WTC11 (cell line): Measurements from ENCODE around the gene BBS1. TPM values are rescaled to one million over a fixed set of nuclear protein-coding genes. Genes with fewer than 3 reads are reported as not detected.

Experiments
- ATAC-seq: fragments of 200-7000 bp; cut with Tn5 transposase; 2 replicates; pipeline ENCODE4 v1.10.0; 2021; ENCODE audit warnings: mild to moderate bottlenecking, moderate library complexity
- CTCF ChIA-PET: fragments of 300-600 bp; sonication (Branson Sonifier 250); formaldehyde crosslinking; loops from one replicate; lab custom pipeline; 2021; ENCODE audit warnings: antibody characterized with exemption; lab: Charles Lee
- POLR2A ChIA-PET: fragments of 350-600 bp; sonication (Branson Sonifier 250); formaldehyde crosslinking; loops from one replicate; lab custom pipeline; 2021; ENCODE audit warnings: antibody characterized with exemption; lab: Charles Lee
- DNase-seq: peaks from one replicate; pipeline ENCODE4 v3.0.0; 2021; ENCODE audit warnings: low spot score
- H3K27ac Mint-ChIP-seq: 2 replicates; pipeline ENCODE4 v1.8.0; 2021; ENCODE audit warnings: mixed read lengths
- H3K27me3 Mint-ChIP-seq: 2 replicates; pipeline ENCODE4 v1.8.0; 2021; ENCODE audit warnings: low read depth, mild to moderate bottlenecking, moderate library complexity, mixed read lengths
- H3K36me3 Mint-ChIP-seq: 2 replicates; pipeline ENCODE4 v1.8.0; 2021; ENCODE audit warnings: mixed read lengths
- H3K4me1 Mint-ChIP-seq: 2 replicates; pipeline ENCODE4 v1.8.0; 2022; ENCODE audit warnings: mixed read lengths
- H3K4me3 Mint-ChIP-seq: 2 replicates; pipeline ENCODE4 v1.8.0; 2021; ENCODE audit warnings: mild to moderate bottlenecking, moderate library complexity, mixed read lengths
- H3K9me3 Mint-ChIP-seq: 2 replicates; pipeline ENCODE4 v1.8.0; 2021; ENCODE audit warnings: mixed read lengths
- CTCF ChIP-seq: fragments of 200-600 bp; IDR thresholded peaks from 2 replicates; pipeline ENCODE4 v1.8.0; 2022; ENCODE audit warnings: antibody characterized with exemption
- E2F5 ChIP-seq: sonication (generic); formaldehyde crosslinking; IDR thresholded peaks from 2 replicates; pipeline ENCODE4 v1.8.1; 2022; ENCODE audit warnings: mild to moderate bottlenecking, moderate library complexity, missing genetic modification reagents
- FOXJ3 ChIP-seq: sonication (generic); formaldehyde crosslinking; IDR thresholded peaks from 2 replicates; pipeline ENCODE4 v1.9.0; 2021; ENCODE audit warnings: missing genetic modification reagents, mild to moderate bottlenecking, borderline replicate concordance
- FOXK1 ChIP-seq: sonication (generic); formaldehyde crosslinking; IDR thresholded peaks from 2 replicates; pipeline ENCODE4 v1.8.0; 2022; ENCODE audit warnings: mild to moderate bottlenecking, moderate library complexity, missing genetic modification reagents
- GABPB1 ChIP-seq: sonication (generic); formaldehyde crosslinking; IDR thresholded peaks from 2 replicates; pipeline ENCODE4 v1.8.1; 2023; ENCODE audit warnings: mild to moderate bottlenecking, missing genetic modification reagents
- MAX ChIP-seq: sonication (generic); formaldehyde crosslinking; IDR thresholded peaks from 2 replicates; pipeline ENCODE4 v1.8.0; 2022; ENCODE audit warnings: mild to moderate bottlenecking, missing genetic modification reagents
- MXD4 ChIP-seq: fragments of 250-450 bp; sonication (Bioruptor Pico); IDR thresholded peaks from 2 replicates; pipeline ENCODE4 v1.8.0; 2021; ENCODE audit warnings: mild to moderate bottlenecking, moderate library complexity, borderline replicate concordance
- NFE2L1 ChIP-seq: sonication (generic); formaldehyde crosslinking; IDR thresholded peaks from 2 replicates; pipeline ENCODE4 v1.8.1; 2023; ENCODE audit warnings: missing genetic modification reagents
- NFYB ChIP-seq: sonication (generic); formaldehyde crosslinking; conservative IDR thresholded peaks from 2 replicates; pipeline ENCODE4 v1.8.0; 2022; ENCODE audit warnings: low read depth, missing genetic modification reagents
- NR2C2 ChIP-seq: sonication (generic); formaldehyde crosslinking; IDR thresholded peaks from 2 replicates; pipeline ENCODE4 v1.8.0; 2022; ENCODE audit warnings: mild to moderate bottlenecking, missing genetic modification reagents
- PRRX2 ChIP-seq: fragments of 250-450 bp; sonication (Bioruptor Pico); IDR thresholded peaks from 2 replicates; pipeline ENCODE4 v1.8.0; 2021; ENCODE audit warnings: mild to moderate bottlenecking
- SP1 ChIP-seq: sonication (generic); formaldehyde crosslinking; conservative IDR thresholded peaks from 2 replicates; pipeline ENCODE4 v1.8.1; 2022; ENCODE audit warnings: missing genetic modification reagents
- ZNF263 ChIP-seq: sonication (generic); formaldehyde crosslinking; IDR thresholded peaks from 2 replicates; pipeline ENCODE4 v1.8.1; 2022; ENCODE audit warnings: low read depth, mild to moderate bottlenecking, moderate library complexity, missing genetic modification reagents
- ZNF317 ChIP-seq: sonication (generic); formaldehyde crosslinking; IDR thresholded peaks from 2 replicates; pipeline ENCODE4 v1.8.1; 2023; ENCODE audit warnings: low read depth, mild to moderate bottlenecking, moderate library complexity, missing genetic modification reagents, borderline replicate concordance
- ZNF416 ChIP-seq: fragments of 250-450 bp; sonication (Bioruptor Pico); IDR thresholded peaks from 2 replicates; pipeline ENCODE4 v1.9.0; 2021; ENCODE audit warnings: mild to moderate bottlenecking, inconsistent platforms
- total RNA-seq: library from RNA; stranded (reverse); gene quantifications from 3 replicates; pipeline ENCODE4 v1.2.3, GENCODE V29; 2021
- TF ChIP-seq, protein P1 (sequence below): sonication (generic); formaldehyde crosslinking; IDR thresholded peaks from 2 replicates; pipeline ENCODE4 v1.8.1; 2022; ENCODE audit warnings: missing genetic modification reagents, borderline replicate concordance
- TF ChIP-seq, protein P2 (sequence below): sonication (generic); formaldehyde crosslinking; IDR thresholded peaks from 2 replicates; pipeline ENCODE4 v1.8.1; 2023; ENCODE audit warnings: mild to moderate bottlenecking, missing genetic modification reagents, moderate library complexity
- TF ChIP-seq, protein P3 (sequence below): sonication (generic); formaldehyde crosslinking; IDR thresholded peaks from 2 replicates; pipeline ENCODE4 v1.8.0; 2022; ENCODE audit warnings: missing genetic modification reagents
- TF ChIP-seq, protein P4 (sequence below): sonication (generic); formaldehyde crosslinking; IDR thresholded peaks from 2 replicates; pipeline ENCODE4 v1.8.0; 2022; ENCODE audit warnings: mild to moderate bottlenecking, missing genetic modification reagents

Gene BBS1
- total RNA-seq, 1 experiment from 2014 or later: 26.8 TPM

GRCh38 chr11:66579017-66579606, 68.7 kb downstream of the BBS1 start:
- Mint-ChIP-seq H3K4me3 (no peak overlapping the region), H3K27ac (no peak overlapping the region), H3K27me3 (peaks cover 40% of the 10 kb centered on the region), H3K9me3 (peaks cover 35% of the 10 kb centered on the region), H3K36me3 (peaks cover 28% of the 10 kb centered on the region), H3K4me1 (peaks cover 3% of the 10 kb centered on the region; the same call in 1 of the 2 replicates)
- DNase-seq: peak; percentile 88
- ChIA-PET CTCF (interaction anchor here (0.6 to 4.4 kb wide), 10 partner anchors 10 to 99 kb away, joined by 3 to 18 read pairs (median 5); partner anchors contain the start of genes ACTN3, CCDC87, CCS and CTSF), POLR2A (interaction anchor here (1.0 kb wide), 1 partner anchor 13 kb away, joined by 3 read pairs; the partner anchor contains the start of gene CCDC87)
- TF ChIP-seq MAX (CRISPR knock-in tag) (0 out of 2 replicates have a peak, but pooled peaks have one; percentile 42), MXD4 (CRISPR knock-in tag) (no peak), CTCF (peak; percentile 82), E2F5 (CRISPR knock-in tag) (no peak), FOXK1 (no peak), ZNF263 (no peak)
- TF ChIP-seq, protein P1, sequence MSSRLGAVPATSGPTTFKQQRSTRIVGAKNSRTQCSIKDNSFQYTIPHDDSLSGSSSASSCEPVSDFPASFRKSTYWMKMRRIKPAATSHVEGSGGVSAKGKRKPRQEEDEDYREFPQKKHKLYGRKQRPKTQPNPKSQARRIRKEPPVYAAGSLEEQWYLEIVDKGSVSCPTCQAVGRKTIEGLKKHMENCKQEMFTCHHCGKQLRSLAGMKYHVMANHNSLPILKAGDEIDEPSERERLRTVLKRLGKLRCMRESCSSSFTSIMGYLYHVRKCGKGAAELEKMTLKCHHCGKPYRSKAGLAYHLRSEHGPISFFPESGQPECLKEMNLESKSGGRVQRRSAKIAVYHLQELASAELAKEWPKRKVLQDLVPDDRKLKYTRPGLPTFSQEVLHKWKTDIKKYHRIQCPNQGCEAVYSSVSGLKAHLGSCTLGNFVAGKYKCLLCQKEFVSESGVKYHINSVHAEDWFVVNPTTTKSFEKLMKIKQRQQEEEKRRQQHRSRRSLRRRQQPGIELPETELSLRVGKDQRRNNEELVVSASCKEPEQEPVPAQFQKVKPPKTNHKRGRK (CRISPR knock-in tag): no peak
- peak; percentile 95 for ATAC-seq

- Mint-ChIP-seq H3K4me3 (no peak overlapping the region), H3K4me1 (peaks cover 3% of the 10 kb centered on the region; the same call in 1 of the 2 replicates), H3K36me3 (peaks cover 11% of the 10 kb centered on the region), H3K9me3 (peaks cover 28% of the 10 kb centered on the region), H3K27me3 (peaks cover 30% of the 10 kb centered on the region), H3K27ac (no peak overlapping the region)
- ATAC-seq (no peak), DNase-seq (no peak)
- POLR2A ChIA-PET: interaction anchor here (0.8 kb wide), 1 partner anchor 27 kb away, joined by 3 read pairs; no protein-coding TSS in a partner anchor
- CTCF ChIA-PET: interaction anchor here (1.0 to 4.4 kb wide), 3 partner anchors 12 to 98 kb away, joined by 3 to 18 read pairs (median 6); partner anchors contain the start of genes CCDC87 and CCS
- TF ChIP-seq GABPB1 (no peak), ZNF416 (no peak), FOXJ3 (CRISPR knock-in tag) (no peak), NFE2L1 (CRISPR knock-in tag) (no peak), ZNF317 (CRISPR knock-in tag) (no peak)
- TF ChIP-seq, all 79 proteins: peak for 0
Measured at GRCh38 chr11:66580803-66581202, 70.4 kb downstream of the BBS1 start.

DNA sequence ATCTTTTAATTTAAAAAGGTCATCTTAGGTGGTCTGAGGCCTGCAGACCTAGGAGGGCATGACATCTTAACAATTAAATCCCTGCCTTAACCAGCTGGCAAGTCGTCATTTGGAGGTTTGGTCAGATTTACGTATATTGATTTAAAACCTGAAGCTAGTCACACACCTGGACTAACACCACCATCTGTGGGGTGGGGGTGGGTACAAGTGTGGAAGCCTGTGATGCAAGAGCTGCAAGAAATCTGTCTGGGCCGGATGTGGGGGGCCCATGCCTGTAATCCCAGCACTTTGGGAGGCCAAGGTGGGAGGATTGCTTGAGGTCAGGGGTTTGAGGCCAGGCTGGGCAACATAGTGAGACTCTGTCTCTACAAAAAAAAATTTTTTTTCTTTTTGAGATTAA, 70.8 kb downstream of the BBS1 start:
- POLR2A ChIA-PET: interaction anchor here (0.8 kb wide), 1 partner anchor 26 kb away, joined by 3 read pairs; no protein-coding TSS in a partner anchor
- Mint-ChIP-seq H3K36me3 (peaks cover 11% of the 10 kb centered on the region), H3K9me3 (peaks cover 28% of the 10 kb centered on the region), H3K4me1 (peaks cover 3% of the 10 kb centered on the region; the same call in 1 of the 2 replicates), H3K4me3 (no peak overlapping the region), H3K27ac (no peak overlapping the region), H3K27me3 (peaks cover 32% of the 10 kb centered on the region)
- DNase-seq (no peak), ATAC-seq (no peak)
- CTCF ChIA-PET: interaction anchor here (1.0 to 4.4 kb wide), 2 partner anchors 11 to 97 kb away, joined by 3 to 18 read pairs; partner anchors contain the start of genes CCDC87 and CCS
- TF ChIP-seq, protein P2, sequence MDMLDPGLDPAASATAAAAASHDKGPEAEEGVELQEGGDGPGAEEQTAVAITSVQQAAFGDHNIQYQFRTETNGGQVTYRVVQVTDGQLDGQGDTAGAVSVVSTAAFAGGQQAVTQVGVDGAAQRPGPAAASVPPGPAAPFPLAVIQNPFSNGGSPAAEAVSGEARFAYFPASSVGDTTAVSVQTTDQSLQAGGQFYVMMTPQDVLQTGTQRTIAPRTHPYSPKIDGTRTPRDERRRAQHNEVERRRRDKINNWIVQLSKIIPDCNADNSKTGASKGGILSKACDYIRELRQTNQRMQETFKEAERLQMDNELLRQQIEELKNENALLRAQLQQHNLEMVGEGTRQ (CRISPR knock-in tag): no peak
- TF ChIP-seq NR2C2 (CRISPR knock-in tag) (no peak), NFYB (no peak), SP1 (no peak), PRRX2 (CRISPR knock-in tag) (no peak)
- TF ChIP-seq, protein P3, sequence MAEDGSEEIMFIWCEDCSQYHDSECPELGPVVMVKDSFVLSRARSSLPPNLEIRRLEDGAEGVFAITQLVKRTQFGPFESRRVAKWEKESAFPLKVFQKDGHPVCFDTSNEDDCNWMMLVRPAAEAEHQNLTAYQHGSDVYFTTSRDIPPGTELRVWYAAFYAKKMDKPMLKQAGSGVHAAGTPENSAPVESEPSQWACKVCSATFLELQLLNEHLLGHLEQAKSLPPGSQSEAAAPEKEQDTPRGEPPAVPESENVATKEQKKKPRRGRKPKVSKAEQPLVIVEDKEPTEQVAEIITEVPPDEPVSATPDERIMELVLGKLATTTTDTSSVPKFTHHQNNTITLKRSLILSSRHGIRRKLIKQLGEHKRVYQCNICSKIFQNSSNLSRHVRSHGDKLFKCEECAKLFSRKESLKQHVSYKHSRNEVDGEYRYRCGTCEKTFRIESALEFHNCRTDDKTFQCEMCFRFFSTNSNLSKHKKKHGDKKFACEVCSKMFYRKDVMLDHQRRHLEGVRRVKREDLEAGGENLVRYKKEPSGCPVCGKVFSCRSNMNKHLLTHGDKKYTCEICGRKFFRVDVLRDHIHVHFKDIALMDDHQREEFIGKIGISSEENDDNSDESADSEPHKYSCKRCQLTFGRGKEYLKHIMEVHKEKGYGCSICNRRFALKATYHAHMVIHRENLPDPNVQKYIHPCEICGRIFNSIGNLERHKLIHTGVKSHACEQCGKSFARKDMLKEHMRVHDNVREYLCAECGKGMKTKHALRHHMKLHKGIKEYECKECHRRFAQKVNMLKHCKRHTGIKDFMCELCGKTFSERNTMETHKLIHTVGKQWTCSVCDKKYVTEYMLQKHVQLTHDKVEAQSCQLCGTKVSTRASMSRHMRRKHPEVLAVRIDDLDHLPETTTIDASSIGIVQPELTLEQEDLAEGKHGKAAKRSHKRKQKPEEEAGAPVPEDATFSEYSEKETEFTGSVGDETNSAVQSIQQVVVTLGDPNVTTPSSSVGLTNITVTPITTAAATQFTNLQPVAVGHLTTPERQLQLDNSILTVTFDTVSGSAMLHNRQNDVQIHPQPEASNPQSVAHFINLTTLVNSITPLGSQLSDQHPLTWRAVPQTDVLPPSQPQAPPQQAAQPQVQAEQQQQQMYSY (CRISPR knock-in tag): no peak
- TF ChIP-seq, protein P4, sequence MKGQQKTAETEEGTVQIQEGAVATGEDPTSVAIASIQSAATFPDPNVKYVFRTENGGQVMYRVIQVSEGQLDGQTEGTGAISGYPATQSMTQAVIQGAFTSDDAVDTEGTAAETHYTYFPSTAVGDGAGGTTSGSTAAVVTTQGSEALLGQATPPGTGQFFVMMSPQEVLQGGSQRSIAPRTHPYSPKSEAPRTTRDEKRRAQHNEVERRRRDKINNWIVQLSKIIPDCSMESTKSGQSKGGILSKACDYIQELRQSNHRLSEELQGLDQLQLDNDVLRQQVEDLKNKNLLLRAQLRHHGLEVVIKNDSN (CRISPR knock-in tag): no peak
